Sigmoid colon (tissue), 7 donors: ENCODE data around the gene RPS2. TPM values are rescaled to one million over a fixed set of nuclear protein-coding genes. Genes with fewer than 3 reads are reported as not detected.

Source experiments
- DNase-seq: peaks from one replicate; pipeline ENCODE4 v3.0.0-alpha.2; 2019
- H3K27ac ChIP-seq, 4 donors: fragments of 200-600 bp; sonication (generic); one replicate each; pipeline ENCODE4 v1.5.1; 2016 to 2019; ENCODE audit warnings: mild to moderate bottlenecking in 1 of 4
- H3K27me3 ChIP-seq, 3 donors: fragments of 200-600 bp; sonication (generic); one replicate each; pipeline ENCODE4 v1.5.1; 2019; ENCODE audit warnings: mild to moderate bottlenecking in 1 of 3
- H3K36me3 ChIP-seq, 4 donors: fragments of 200-600 bp; sonication (generic); one replicate each; pipeline ENCODE4 v1.5.1; 2016 to 2019
- H3K4me1 ChIP-seq, 4 donors: fragments of 200-600 bp; sonication (generic); one replicate each; pipeline ENCODE4 v1.5.1; 2017 to 2019
- H3K4me3 ChIP-seq, 4 donors: fragments of 200-600 bp; sonication (generic); one replicate each; pipeline ENCODE4 v1.5.1; 2017 to 2019; ENCODE audit warnings: mild to moderate bottlenecking in 2 of 4, moderate library complexity in 1 of 4
- H3K9me3 ChIP-seq, 4 donors: fragments of 200-600 bp in 3 of 4; sonication (generic) in 3 of 4; one replicate each; pipeline versions ENCODE4 v1.5.1 to v1.6.1; 2013 to 2019
- EP300 ChIP-seq, 4 donors: sonication (generic); formaldehyde crosslinking; IDR thresholded peaks; one replicate each; pipeline ENCODE4 v1.6.1; 2017; ENCODE audit warnings: antibody characterized with exemption in 4 of 4
- POLR2A ChIP-seq, 2 donors: fragments of 450-650 bp; IDR thresholded peaks; one replicate each; pipeline ENCODE4 v1.6.1; 2016; ENCODE audit warnings: antibody characterized with exemption in 2 of 2, mild to moderate bottlenecking in 2 of 2, moderate library complexity in 2 of 2
- POLR2AphosphoS5 ChIP-seq, 4 donors: sonication (generic); formaldehyde crosslinking; IDR thresholded peaks; one replicate each; pipeline ENCODE4 v1.6.1; 2017; ENCODE audit warnings: antibody characterized with exemption in 4 of 4
- whole genome bisulfite sequencing, 2 donors: extraction: QIAGEN DNeasy Blood & Tissue Kit; methylation state at CpG; one replicate each; pipeline ENCODE4 v1.1.7; 2013; 5-methylcytosine and 5-hydroxymethylcytosine counted together
- intact Hi-C: fragments of 100-400 bp; cut with DNase I; formaldehyde crosslinking; loops from one replicate; pipeline ENCODE4 v1.15.1; 2023
- polyA plus RNA-seq, 3 donors: library from polyadenylated mRNA; stranded (reverse); fragments of 200-250 nt; gene quantifications; one replicate each; pipeline ENCODE4 v1.2.3, GENCODE V29; 2013
- total RNA-seq, 4 donors: library from RNA; depleted of rRNA; stranded (reverse); fragments of >200 nt; gene quantifications; one replicate each; pipeline ENCODE4 v1.1.0, GENCODE V29; 2016
- TF ChIP-seq, protein P1 (sequence below), 4 experiments: fragments of 450-650 bp in 3 of 4; fragments of 200-600 bp in 1 of 4; IDR thresholded peaks; one replicate each; pipeline ENCODE4 v1.5.1; 2016 to 2019; ENCODE audit warnings: antibody characterized with exemption in 4 of 4, mild to moderate bottlenecking in 3 of 4, moderate library complexity in 2 of 4
- donor health status: healthy with polysubstance abuse.
- donor health status: Bipolar disorder and iron deficiency.
- donor health status: healthy.

Gene RPS2
- total and polyA plus RNA-seq, 7 donors: 1,478 to 3,277 (median 1,717) TPM

DNA sequence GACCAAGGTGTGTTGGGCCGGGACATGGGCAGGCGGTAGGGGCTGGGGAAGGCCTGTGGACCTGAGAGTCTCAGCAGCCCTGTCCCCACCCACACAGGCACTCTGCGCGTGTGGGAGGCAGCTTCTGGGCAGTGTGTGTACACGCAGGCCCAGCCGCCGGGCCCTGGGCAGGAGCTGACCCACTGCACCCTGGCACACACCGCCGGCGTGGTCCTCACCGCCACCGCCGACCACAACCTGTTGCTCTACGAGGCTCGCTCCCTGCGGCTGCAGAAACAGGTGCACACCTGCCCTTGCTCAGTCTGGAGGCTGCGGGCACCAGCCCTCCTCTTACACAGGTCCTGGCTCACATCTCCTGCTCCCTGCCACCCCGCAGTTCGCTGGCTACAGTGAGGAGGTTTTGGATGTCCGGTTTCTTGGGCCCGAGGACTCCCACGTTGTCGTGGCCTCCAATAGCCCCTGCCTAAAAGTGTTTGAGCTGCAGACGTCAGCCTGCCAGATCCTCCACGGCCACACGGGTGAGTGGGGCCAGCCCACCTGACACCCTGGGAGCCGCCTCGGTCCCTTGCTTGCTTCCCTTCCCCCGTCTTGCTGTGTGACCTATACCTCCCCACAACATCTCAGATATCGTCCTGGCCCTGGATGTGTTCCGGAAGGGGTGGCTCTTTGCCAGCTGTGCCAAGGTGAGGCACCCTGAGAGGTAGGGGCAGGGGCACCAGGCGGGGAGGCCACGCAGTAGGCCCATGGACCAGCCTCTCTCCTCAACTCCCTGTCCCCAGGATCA lies 11.0 kb upstream of the RPS2 start:
- Histone ChIP-seq H3K36me3 (peaks cover 43 to 52% (median 45%) of the 10 kb centered on the region in 4 donors), H3K4me1 (peaks cover 0 to 31% (median 26%) of the 10 kb centered on the region in 4 donors)
- WGBS, 2 donors: 92 to 95% methylated on average over 33 of the region's 33 CpGs

DNA sequence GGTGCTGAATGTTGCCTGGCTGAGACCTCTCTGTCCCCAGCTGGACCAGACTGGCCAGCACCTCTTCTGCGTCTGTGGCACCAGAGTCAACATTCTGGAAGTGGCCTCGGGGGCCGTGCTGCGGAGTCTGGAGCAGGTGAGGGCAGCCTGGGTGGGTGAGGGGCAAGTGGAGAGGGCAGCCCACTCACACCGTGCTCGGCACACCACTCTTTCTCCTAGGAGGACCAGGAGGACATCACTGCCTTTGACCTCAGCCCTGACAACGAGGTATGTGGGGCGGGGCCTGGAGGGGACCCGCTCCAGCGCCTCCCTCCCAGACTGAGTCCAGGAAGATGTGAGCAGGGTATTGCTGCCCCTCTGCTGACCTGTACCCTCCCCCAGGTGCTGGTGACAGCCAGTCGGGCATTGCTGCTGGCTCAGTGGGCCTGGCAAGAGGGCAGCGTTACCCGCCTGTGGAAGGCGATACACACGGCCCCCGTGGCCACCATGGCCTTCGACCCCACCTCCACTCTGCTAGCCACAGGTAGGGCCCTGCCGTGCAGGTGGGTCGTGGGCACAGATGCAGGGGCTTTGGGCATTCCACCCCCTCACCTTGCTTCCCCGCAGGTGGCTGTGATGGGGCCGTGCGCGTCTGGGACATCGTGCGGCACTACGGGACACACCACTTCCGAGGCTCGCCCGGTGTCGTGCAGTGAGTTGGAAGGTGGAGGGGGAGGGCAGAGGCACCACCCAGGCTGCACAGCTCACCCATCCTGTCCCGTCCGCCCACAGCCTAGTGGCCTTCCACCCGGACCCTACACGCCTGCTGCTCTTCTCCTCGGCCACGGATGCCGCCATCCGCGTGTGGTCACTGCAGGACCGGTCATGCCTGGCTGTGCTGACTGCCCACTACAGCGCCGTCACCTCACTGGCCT lies 9.8 kb upstream of the RPS2 start:
- no peak for DNase-seq
- Histone ChIP-seq H3K36me3 (peaks cover 43 to 52% (median 45%) of the 10 kb centered on the region in 4 donors), H3K4me1 (peaks cover 0 to 28% (median 26%) of the 10 kb centered on the region in 4 donors), H3K9me3 (no peaks in the 10 kb centered on the region), H3K27ac (no peak overlapping the region), H3K4me3 (no peak overlapping the region), H3K27me3 (peaks cover 12 to 56% (median 40%) of the 10 kb centered on the region in 3 donors)
- 95 to 96% methylated on average over 42 of the region's 42 CpGs for WGBS, 2 donors
- intact Hi-C loops: no loop called here
- TF ChIP-seq POLR2A (IDR thresholded peaks at IDR 0.05) (no peak), POLR2AphosphoS5 (IDR thresholded peaks at IDR 0.05) (no peak), EP300 (IDR thresholded peaks at IDR 0.05) (no peak)
- TF ChIP-seq, protein P1, sequence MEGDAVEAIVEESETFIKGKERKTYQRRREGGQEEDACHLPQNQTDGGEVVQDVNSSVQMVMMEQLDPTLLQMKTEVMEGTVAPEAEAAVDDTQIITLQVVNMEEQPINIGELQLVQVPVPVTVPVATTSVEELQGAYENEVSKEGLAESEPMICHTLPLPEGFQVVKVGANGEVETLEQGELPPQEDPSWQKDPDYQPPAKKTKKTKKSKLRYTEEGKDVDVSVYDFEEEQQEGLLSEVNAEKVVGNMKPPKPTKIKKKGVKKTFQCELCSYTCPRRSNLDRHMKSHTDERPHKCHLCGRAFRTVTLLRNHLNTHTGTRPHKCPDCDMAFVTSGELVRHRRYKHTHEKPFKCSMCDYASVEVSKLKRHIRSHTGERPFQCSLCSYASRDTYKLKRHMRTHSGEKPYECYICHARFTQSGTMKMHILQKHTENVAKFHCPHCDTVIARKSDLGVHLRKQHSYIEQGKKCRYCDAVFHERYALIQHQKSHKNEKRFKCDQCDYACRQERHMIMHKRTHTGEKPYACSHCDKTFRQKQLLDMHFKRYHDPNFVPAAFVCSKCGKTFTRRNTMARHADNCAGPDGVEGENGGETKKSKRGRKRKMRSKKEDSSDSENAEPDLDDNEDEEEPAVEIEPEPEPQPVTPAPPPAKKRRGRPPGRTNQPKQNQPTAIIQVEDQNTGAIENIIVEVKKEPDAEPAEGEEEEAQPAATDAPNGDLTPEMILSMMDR (IDR thresholded peaks at IDR 0.05): no peak

More for the DNA sequence above, 11.0 kb upstream of the RPS2 start:
- intact Hi-C loops: no loop called here
- no peak for DNase-seq
- TF ChIP-seq EP300 (IDR thresholded peaks at IDR 0.05): no peak
- TF ChIP-seq POLR2AphosphoS5 (IDR thresholded peaks at IDR 0.05): no peak
- no peak for TF ChIP-seq POLR2A (IDR thresholded peaks at IDR 0.05)
- TF ChIP-seq, protein P1 (IDR thresholded peaks at IDR 0.05): no peak
- Histone ChIP-seq H3K27me3 (peaks cover 24 to 68% (median 52%) of the 10 kb centered on the region in 3 donors), H3K4me3 (no peak overlapping the region), H3K9me3 (no peaks in the 10 kb centered on the region), H3K27ac (no peak overlapping the region)

DNA sequence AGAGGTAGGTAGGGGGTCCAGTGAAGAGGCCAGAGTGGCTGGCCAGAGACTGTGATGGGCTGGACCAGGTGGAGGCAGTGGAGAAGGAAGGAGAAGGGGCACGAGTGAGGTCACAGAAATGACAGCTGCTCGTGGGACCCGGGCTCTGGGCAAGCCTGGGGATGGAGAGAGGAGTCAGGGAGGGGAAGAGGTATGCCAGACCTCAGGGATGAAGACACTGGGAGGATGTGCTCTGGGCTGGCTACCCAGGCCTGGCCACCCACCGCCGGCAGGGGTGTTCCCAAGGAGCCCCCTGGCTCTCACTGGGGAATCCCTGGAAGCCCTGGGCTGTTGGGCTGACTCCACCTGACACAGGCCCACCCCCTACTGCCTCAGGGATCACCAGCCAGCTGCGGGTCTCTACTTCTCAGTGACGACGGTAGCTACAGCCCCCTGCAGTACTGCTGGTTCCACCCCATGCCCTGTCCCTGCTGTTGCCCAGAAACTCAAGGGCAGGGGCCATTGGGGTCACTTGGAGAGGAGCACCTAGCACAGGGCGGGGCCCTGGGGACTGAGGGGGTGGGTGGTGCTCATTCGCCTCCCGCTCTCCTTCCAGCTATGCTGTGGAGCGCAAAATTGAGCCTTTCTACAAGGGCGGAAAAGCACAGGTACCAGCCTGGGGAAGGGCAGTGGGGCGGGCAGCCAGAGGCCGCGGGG lies 9.0 kb upstream of the RPS2 start:
- peaks cover 4 to 48% (median 32%) of the 10 kb centered on the region in 3 donors for H3K27me3 ChIP-seq
- TF ChIP-seq, protein P1 (IDR thresholded peaks at IDR 0.05): no peak
- TF ChIP-seq POLR2AphosphoS5 (IDR thresholded peaks at IDR 0.05) (no peak), EP300 (IDR thresholded peaks at IDR 0.05) (no peak), POLR2A (IDR thresholded peaks at IDR 0.05) (no peak)
- peaks cover 0 to 25% (median 23%) of the 10 kb centered on the region in 4 donors for H3K4me1 ChIP-seq
- intact Hi-C loops: no loop called here
- WGBS, 2 donors: 92% methylated on average over 16 of the region's 16 CpGs
- no peaks in the 10 kb centered on the region for H3K9me3 ChIP-seq
- peaks cover 41 to 48% (median 45%) of the 10 kb centered on the region in 4 donors for H3K36me3 ChIP-seq
- DNase-seq: no peak
- H3K27ac ChIP-seq: no peak overlapping the region
- no peak overlapping the region for H3K4me3 ChIP-seq

DNA sequence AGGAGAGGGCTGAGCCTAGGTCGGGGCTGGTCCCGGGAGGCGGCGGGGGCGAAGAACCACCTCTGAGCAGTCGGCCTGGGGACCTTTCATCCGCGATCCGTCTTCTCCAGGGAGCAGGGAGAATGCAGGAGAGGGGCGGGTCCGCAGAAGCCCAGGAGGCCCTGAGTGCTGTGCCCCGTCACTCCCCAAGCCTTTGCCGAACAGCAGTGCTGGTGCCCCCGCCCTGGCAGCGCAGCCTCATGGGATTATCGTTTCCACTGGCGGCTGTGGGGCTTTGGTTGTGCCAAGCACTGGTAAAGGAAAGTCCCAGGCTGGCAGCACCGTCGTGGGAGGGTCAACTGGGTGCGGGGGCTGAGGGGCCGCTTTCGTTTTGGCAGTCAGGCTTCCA lies 7.9 kb upstream of the RPS2 start:
- Histone ChIP-seq H3K4me3 (peak overlapping the region; percentile 83 to 99 (median 92)), H3K27me3 (peaks cover 0 to 36% (median 21%) of the 10 kb centered on the region in 3 donors), H3K27ac (peak overlapping the region in 3 of 4 donors; percentile 89 to 96 (median 92)), H3K4me1 (peaks cover 0 to 25% (median 23%) of the 10 kb centered on the region in 4 donors), H3K36me3 (peaks cover 30 to 36% (median 34%) of the 10 kb centered on the region in 4 donors), H3K9me3 (no peaks in the 10 kb centered on the region)
- no peak for DNase-seq
- TF ChIP-seq POLR2A (IDR thresholded peaks at IDR 0.05): no peak
- no peak for TF ChIP-seq EP300 (IDR thresholded peaks at IDR 0.05)
- no peak for TF ChIP-seq POLR2AphosphoS5 (IDR thresholded peaks at IDR 0.05)
- intact Hi-C loops: no loop called here
- 1 to 3% methylated on average over 22 of the region's 22 CpGs for WGBS, 2 donors
